WTC11 (cell line): ENCODE measurements around the gene MRPS11.

Source experiments
- ELF4 ChIP-seq: sonication (generic); formaldehyde crosslinking; IDR thresholded peaks from 2 replicates; pipeline ENCODE4 v1.8.1; 2022; ENCODE audit warnings: low read depth, mild to moderate bottlenecking, moderate library complexity, missing genetic modification reagents
- IRF2 ChIP-seq: sonication (generic); formaldehyde crosslinking; IDR thresholded peaks from 2 replicates; pipeline ENCODE4 v1.8.0; 2022; ENCODE audit warnings: low read depth, missing genetic modification reagents, borderline replicate concordance
- SP1 ChIP-seq: sonication (generic); formaldehyde crosslinking; conservative IDR thresholded peaks from 2 replicates; pipeline ENCODE4 v1.8.1; 2022; ENCODE audit warnings: missing genetic modification reagents
- ZBTB21 ChIP-seq: sonication (generic); formaldehyde crosslinking; IDR thresholded peaks from 2 replicates; pipeline ENCODE4 v1.8.1; 2023; ENCODE audit warnings: mild to moderate bottlenecking, missing genetic modification reagents, borderline replicate concordance
- ZNF121 ChIP-seq: sonication (generic); formaldehyde crosslinking; IDR thresholded peaks from 2 replicates; pipeline ENCODE4 v1.8.0; 2023; ENCODE audit warnings: missing genetic modification reagents
- ZNF317 ChIP-seq: sonication (generic); formaldehyde crosslinking; IDR thresholded peaks from 2 replicates; pipeline ENCODE4 v1.8.1; 2023; ENCODE audit warnings: low read depth, mild to moderate bottlenecking, moderate library complexity, missing genetic modification reagents, borderline replicate concordance
- ZNF416 ChIP-seq: fragments of 250-450 bp; sonication (Bioruptor Pico); IDR thresholded peaks from 2 replicates; pipeline ENCODE4 v1.9.0; 2021; ENCODE audit warnings: mild to moderate bottlenecking, inconsistent platforms
- TF ChIP-seq, protein P1 (sequence below): fragments of 200-600 bp; IDR thresholded peaks from 2 replicates; pipeline ENCODE4 v1.8.0; 2022; ENCODE audit warnings: antibody characterized with exemption
- TF ChIP-seq, protein P2 (sequence below): sonication (generic); formaldehyde crosslinking; IDR thresholded peaks from 2 replicates; pipeline ENCODE4 v1.8.1; 2023; ENCODE audit warnings: mild to moderate bottlenecking, moderate library complexity, missing genetic modification reagents
- TF ChIP-seq, protein P3 (sequence below): sonication (generic); formaldehyde crosslinking; IDR thresholded peaks from 2 replicates; pipeline ENCODE4 v1.8.0; 2022; ENCODE audit warnings: mild to moderate bottlenecking, missing genetic modification reagents
- TF ChIP-seq, protein P4 (sequence below): sonication (generic); formaldehyde crosslinking; IDR thresholded peaks from 2 replicates; pipeline ENCODE4 v1.8.1; 2023; ENCODE audit warnings: mild to moderate bottlenecking, missing genetic modification reagents, moderate library complexity
- TF ChIP-seq, protein P5 (sequence below): sonication (generic); formaldehyde crosslinking; conservative IDR thresholded peaks from 2 replicates; pipeline ENCODE4 v1.8.1; 2022; ENCODE audit warnings: mild to moderate bottlenecking, missing genetic modification reagents
- TF ChIP-seq, protein P6 (sequence below): sonication (generic); formaldehyde crosslinking; IDR thresholded peaks from 2 replicates; pipeline ENCODE4 v1.8.0; 2022; ENCODE audit warnings: missing genetic modification reagents

DNA sequence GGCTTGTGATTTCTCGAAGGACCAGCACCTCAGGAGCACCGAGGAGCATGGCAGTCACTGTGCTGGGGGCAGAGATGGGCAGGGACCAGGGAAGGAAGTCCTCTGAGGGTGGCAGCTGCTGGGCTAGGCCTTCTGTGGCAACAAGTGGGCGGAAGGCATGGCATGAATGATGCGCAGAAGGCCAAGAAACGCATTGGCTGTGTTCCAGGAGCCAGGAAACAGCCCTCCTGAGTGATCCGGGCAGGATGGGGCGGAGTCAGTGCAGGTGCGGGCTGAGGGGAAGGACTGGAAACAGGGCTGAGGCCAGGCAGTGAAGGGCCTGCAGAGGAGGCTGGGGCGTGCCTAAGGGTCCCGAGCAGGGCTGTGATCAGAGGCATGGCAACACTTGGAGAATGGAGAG, 23.6 kb downstream of the MRPS11 start:
- TF ChIP-seq, protein P1, sequence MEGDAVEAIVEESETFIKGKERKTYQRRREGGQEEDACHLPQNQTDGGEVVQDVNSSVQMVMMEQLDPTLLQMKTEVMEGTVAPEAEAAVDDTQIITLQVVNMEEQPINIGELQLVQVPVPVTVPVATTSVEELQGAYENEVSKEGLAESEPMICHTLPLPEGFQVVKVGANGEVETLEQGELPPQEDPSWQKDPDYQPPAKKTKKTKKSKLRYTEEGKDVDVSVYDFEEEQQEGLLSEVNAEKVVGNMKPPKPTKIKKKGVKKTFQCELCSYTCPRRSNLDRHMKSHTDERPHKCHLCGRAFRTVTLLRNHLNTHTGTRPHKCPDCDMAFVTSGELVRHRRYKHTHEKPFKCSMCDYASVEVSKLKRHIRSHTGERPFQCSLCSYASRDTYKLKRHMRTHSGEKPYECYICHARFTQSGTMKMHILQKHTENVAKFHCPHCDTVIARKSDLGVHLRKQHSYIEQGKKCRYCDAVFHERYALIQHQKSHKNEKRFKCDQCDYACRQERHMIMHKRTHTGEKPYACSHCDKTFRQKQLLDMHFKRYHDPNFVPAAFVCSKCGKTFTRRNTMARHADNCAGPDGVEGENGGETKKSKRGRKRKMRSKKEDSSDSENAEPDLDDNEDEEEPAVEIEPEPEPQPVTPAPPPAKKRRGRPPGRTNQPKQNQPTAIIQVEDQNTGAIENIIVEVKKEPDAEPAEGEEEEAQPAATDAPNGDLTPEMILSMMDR = no peak
- TF ChIP-seq ZNF121 (no peak), ZBTB21 (CRISPR knock-in tag) (no peak), SP1 (CRISPR knock-in tag) (no peak), ZNF317 (no peak), IRF2 (CRISPR knock-in tag) (no peak), ELF4 (CRISPR knock-in tag) (no peak), ZNF416 (CRISPR knock-in tag) (no peak)
- TF ChIP-seq, protein P2, sequence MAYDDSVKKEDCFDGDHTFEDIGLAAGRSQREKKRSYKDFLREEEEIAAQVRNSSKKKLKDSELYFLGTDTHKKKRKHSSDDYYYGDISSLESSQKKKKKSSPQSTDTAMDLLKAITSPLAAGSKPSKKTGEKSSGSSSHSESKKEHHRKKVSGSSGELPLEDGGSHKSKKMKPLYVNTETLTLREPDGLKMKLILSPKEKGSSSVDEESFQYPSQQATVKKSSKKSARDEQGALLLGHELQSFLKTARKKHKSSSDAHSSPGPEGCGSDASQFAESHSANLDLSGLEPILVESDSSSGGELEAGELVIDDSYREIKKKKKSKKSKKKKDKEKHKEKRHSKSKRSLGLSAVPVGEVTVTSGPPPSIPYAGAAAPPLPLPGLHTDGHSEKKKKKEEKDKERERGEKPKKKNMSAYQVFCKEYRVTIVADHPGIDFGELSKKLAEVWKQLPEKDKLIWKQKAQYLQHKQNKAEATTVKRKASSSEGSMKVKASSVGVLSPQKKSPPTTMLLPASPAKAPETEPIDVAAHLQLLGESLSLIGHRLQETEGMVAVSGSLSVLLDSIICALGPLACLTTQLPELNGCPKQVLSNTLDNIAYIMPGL (CRISPR knock-in tag) = no peak
- TF ChIP-seq, protein P3, sequence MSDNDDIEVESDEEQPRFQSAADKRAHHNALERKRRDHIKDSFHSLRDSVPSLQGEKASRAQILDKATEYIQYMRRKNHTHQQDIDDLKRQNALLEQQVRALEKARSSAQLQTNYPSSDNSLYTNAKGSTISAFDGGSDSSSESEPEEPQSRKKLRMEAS (CRISPR knock-in tag) = no peak
- TF ChIP-seq, protein P4, sequence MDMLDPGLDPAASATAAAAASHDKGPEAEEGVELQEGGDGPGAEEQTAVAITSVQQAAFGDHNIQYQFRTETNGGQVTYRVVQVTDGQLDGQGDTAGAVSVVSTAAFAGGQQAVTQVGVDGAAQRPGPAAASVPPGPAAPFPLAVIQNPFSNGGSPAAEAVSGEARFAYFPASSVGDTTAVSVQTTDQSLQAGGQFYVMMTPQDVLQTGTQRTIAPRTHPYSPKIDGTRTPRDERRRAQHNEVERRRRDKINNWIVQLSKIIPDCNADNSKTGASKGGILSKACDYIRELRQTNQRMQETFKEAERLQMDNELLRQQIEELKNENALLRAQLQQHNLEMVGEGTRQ (CRISPR knock-in tag) = no peak
- TF ChIP-seq, protein P5, sequence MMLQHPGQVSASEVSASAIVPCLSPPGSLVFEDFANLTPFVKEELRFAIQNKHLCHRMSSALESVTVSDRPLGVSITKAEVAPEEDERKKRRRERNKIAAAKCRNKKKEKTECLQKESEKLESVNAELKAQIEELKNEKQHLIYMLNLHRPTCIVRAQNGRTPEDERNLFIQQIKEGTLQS (CRISPR knock-in tag) = no peak
- TF ChIP-seq, protein P6, sequence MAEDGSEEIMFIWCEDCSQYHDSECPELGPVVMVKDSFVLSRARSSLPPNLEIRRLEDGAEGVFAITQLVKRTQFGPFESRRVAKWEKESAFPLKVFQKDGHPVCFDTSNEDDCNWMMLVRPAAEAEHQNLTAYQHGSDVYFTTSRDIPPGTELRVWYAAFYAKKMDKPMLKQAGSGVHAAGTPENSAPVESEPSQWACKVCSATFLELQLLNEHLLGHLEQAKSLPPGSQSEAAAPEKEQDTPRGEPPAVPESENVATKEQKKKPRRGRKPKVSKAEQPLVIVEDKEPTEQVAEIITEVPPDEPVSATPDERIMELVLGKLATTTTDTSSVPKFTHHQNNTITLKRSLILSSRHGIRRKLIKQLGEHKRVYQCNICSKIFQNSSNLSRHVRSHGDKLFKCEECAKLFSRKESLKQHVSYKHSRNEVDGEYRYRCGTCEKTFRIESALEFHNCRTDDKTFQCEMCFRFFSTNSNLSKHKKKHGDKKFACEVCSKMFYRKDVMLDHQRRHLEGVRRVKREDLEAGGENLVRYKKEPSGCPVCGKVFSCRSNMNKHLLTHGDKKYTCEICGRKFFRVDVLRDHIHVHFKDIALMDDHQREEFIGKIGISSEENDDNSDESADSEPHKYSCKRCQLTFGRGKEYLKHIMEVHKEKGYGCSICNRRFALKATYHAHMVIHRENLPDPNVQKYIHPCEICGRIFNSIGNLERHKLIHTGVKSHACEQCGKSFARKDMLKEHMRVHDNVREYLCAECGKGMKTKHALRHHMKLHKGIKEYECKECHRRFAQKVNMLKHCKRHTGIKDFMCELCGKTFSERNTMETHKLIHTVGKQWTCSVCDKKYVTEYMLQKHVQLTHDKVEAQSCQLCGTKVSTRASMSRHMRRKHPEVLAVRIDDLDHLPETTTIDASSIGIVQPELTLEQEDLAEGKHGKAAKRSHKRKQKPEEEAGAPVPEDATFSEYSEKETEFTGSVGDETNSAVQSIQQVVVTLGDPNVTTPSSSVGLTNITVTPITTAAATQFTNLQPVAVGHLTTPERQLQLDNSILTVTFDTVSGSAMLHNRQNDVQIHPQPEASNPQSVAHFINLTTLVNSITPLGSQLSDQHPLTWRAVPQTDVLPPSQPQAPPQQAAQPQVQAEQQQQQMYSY (CRISPR knock-in tag) = 0 out of 2 replicates have a peak, but pooled peaks have one; percentile 31
